K562 (cell line): ENCODE measurements around the gene NEMP2. TPM values are rescaled to one million over a fixed set of nuclear protein-coding genes. Genes with fewer than 3 reads are reported as not detected.

Experiments used
- ATF1 ChIP-seq, 2 experiments: fragments of 450-650 bp in 1 of 2; IDR thresholded peaks; 2 replicates each; pipeline ENCODE4 v1.6.1; 2016; ENCODE audit warnings: missing compliant biosample characterization in 1 of 2, missing genetic modification characterization in 1 of 2
- DIDO1 ChIP-seq: fragments of 450-650 bp; IDR thresholded peaks from 2 replicates; pipeline ENCODE4 v1.6.1; 2016; ENCODE audit warnings: low read depth, missing biosample characterization, missing genetic modification characterization
- KLF1 ChIP-seq: fragments of 450-650 bp; IDR thresholded peaks from 2 replicates; pipeline ENCODE4 v1.6.1; 2016; ENCODE audit warnings: missing genetic modification characterization, missing compliant biosample characterization
- NFYB ChIP-seq: IDR thresholded peaks from 2 replicates; pipeline ENCODE4 v1.6.1; 2011; ENCODE audit warnings: mild to moderate bottlenecking, moderate library complexity; ENCODE audit not compliant: insufficient read length; ENCODE audit errors: extremely low read depth
- PHTF2 ChIP-seq: fragments of 250-450 bp; sonication (Bioruptor Pico); IDR thresholded peaks from 2 replicates; pipeline ENCODE4 v1.5.0; 2021; ENCODE audit warnings: mild to moderate bottlenecking
- TRIM28 ChIP-seq: fragments of 450-650 bp; IDR thresholded peaks from 2 replicates; pipeline ENCODE4 v1.6.1; 2017
- polyA plus RNA-seq, 8 experiments: library from polyadenylated mRNA; depleted of rRNA in 4 of 8; stranded (reverse) in 5 of 8; unstranded in 3 of 8; fragments of >200 nt; fragmentation: Nextera tagmentation in 2 of 8; fragmentation: Illumina TruSeq in 1 of 8; extraction: Ambion mirVana in 2 of 8; extraction: Trizol in 1 of 8; gene quantifications; 2 replicates each; pipeline versions ENCODE4 v1.2.1 to v1.2.3, GENCODE V29; 2011 to 2014; ENCODE audit warnings: inconsistent platforms in 1 of 8, missing spikeins in 1 of 8
- total RNA-seq, 7 experiments: library from RNA; depleted of rRNA in 6 of 7; stranded (reverse); fragments of >200 nt in 6 of 7; fragmentation: Illumina TruSeq in 2 of 7; extraction: Trizol in 2 of 7; gene quantifications; 2 replicates each; pipeline versions ENCODE4 v1.2.1 to v1.2.3, GENCODE V29; 2011 to 2021; ENCODE audit warnings: low replicate concordance in 1 of 7
- TF ChIP-seq, protein P1 (sequence below), 2 experiments: fragments of 450-650 bp; formaldehyde crosslinking in 1 of 2; IDR thresholded peaks; 2 replicates each; pipeline versions ENCODE4 v1.4.0 to v1.6.1; 2014 to 2020; ENCODE audit warnings: mild to moderate bottlenecking in 2 of 2, borderline replicate concordance in 1 of 2, low read depth in 1 of 2
- TF ChIP-seq, protein P2 (sequence below): sonication (generic); formaldehyde crosslinking; IDR thresholded peaks from 2 replicates; pipeline ENCODE4 v1.8.1; 2023; ENCODE audit warnings: mild to moderate bottlenecking, missing genetic modification reagents
- TF ChIP-seq, protein P3 (sequence below): fragments of 450-650 bp; IDR thresholded peaks from 2 replicates; pipeline ENCODE4 v1.6.1; 2016; ENCODE audit warnings: low read depth

NEMP2 gene
- total and polyA plus RNA-seq, 9 of the 15 experiments (the other 6 are each of a cell fraction or from before 2014, with no cell fraction given) = 0.32 to 3.0 (median 1.7) TPM

DNA sequence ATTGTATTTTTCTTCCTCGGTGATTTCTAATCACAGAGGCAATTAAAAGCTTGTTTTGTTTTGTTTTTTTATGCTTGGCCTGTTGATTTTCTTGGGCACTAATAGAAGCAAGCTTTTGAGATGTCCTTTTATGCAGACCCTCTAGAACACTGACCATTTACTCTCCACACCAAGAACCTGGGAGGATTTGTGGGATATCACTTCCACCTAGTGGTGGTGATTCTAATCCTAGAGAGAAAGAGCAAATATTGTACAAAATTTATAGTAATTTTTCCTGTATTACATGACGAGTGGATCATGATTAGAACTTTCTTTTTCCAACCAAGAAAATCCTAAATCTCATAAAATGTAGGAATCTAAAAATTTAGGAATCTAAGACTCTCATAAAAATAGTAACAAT lies 23.4 kb downstream of the NEMP2 start (continued):
- TF ChIP-seq, protein P1, sequence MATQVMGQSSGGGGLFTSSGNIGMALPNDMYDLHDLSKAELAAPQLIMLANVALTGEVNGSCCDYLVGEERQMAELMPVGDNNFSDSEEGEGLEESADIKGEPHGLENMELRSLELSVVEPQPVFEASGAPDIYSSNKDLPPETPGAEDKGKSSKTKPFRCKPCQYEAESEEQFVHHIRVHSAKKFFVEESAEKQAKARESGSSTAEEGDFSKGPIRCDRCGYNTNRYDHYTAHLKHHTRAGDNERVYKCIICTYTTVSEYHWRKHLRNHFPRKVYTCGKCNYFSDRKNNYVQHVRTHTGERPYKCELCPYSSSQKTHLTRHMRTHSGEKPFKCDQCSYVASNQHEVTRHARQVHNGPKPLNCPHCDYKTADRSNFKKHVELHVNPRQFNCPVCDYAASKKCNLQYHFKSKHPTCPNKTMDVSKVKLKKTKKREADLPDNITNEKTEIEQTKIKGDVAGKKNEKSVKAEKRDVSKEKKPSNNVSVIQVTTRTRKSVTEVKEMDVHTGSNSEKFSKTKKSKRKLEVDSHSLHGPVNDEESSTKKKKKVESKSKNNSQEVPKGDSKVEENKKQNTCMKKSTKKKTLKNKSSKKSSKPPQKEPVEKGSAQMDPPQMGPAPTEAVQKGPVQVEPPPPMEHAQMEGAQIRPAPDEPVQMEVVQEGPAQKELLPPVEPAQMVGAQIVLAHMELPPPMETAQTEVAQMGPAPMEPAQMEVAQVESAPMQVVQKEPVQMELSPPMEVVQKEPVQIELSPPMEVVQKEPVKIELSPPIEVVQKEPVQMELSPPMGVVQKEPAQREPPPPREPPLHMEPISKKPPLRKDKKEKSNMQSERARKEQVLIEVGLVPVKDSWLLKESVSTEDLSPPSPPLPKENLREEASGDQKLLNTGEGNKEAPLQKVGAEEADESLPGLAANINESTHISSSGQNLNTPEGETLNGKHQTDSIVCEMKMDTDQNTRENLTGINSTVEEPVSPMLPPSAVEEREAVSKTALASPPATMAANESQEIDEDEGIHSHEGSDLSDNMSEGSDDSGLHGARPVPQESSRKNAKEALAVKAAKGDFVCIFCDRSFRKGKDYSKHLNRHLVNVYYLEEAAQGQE (IDR thresholded peaks at IDR 0.05; ENCODE audit: borderline replicate concordance) = peak; percentile 86
- TF ChIP-seq, protein P1 (CRISPR knock-in tag; IDR thresholded peaks at IDR 0.05; ENCODE audit: low read depth) = no peak
- TF ChIP-seq, protein P2, sequence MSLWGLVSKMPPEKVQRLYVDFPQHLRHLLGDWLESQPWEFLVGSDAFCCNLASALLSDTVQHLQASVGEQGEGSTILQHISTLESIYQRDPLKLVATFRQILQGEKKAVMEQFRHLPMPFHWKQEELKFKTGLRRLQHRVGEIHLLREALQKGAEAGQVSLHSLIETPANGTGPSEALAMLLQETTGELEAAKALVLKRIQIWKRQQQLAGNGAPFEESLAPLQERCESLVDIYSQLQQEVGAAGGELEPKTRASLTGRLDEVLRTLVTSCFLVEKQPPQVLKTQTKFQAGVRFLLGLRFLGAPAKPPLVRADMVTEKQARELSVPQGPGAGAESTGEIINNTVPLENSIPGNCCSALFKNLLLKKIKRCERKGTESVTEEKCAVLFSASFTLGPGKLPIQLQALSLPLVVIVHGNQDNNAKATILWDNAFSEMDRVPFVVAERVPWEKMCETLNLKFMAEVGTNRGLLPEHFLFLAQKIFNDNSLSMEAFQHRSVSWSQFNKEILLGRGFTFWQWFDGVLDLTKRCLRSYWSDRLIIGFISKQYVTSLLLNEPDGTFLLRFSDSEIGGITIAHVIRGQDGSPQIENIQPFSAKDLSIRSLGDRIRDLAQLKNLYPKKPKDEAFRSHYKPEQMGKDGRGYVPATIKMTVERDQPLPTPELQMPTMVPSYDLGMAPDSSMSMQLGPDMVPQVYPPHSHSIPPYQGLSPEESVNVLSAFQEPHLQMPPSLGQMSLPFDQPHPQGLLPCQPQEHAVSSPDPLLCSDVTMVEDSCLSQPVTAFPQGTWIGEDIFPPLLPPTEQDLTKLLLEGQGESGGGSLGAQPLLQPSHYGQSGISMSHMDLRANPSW (CRISPR knock-in tag) = no peak
- TF ChIP-seq KLF1 (tag) (no peak), DIDO1 (tag) (no peak), NFYB (no peak), PHTF2 (CRISPR knock-in tag) (no peak), ATF1 (CRISPR knock-in tag; IDR thresholded peaks at IDR 0.05) (no peak), ATF1 (tag; IDR thresholded peaks at IDR 0.05) (no peak), TRIM28 (no peak)
- TF ChIP-seq, protein P3, sequence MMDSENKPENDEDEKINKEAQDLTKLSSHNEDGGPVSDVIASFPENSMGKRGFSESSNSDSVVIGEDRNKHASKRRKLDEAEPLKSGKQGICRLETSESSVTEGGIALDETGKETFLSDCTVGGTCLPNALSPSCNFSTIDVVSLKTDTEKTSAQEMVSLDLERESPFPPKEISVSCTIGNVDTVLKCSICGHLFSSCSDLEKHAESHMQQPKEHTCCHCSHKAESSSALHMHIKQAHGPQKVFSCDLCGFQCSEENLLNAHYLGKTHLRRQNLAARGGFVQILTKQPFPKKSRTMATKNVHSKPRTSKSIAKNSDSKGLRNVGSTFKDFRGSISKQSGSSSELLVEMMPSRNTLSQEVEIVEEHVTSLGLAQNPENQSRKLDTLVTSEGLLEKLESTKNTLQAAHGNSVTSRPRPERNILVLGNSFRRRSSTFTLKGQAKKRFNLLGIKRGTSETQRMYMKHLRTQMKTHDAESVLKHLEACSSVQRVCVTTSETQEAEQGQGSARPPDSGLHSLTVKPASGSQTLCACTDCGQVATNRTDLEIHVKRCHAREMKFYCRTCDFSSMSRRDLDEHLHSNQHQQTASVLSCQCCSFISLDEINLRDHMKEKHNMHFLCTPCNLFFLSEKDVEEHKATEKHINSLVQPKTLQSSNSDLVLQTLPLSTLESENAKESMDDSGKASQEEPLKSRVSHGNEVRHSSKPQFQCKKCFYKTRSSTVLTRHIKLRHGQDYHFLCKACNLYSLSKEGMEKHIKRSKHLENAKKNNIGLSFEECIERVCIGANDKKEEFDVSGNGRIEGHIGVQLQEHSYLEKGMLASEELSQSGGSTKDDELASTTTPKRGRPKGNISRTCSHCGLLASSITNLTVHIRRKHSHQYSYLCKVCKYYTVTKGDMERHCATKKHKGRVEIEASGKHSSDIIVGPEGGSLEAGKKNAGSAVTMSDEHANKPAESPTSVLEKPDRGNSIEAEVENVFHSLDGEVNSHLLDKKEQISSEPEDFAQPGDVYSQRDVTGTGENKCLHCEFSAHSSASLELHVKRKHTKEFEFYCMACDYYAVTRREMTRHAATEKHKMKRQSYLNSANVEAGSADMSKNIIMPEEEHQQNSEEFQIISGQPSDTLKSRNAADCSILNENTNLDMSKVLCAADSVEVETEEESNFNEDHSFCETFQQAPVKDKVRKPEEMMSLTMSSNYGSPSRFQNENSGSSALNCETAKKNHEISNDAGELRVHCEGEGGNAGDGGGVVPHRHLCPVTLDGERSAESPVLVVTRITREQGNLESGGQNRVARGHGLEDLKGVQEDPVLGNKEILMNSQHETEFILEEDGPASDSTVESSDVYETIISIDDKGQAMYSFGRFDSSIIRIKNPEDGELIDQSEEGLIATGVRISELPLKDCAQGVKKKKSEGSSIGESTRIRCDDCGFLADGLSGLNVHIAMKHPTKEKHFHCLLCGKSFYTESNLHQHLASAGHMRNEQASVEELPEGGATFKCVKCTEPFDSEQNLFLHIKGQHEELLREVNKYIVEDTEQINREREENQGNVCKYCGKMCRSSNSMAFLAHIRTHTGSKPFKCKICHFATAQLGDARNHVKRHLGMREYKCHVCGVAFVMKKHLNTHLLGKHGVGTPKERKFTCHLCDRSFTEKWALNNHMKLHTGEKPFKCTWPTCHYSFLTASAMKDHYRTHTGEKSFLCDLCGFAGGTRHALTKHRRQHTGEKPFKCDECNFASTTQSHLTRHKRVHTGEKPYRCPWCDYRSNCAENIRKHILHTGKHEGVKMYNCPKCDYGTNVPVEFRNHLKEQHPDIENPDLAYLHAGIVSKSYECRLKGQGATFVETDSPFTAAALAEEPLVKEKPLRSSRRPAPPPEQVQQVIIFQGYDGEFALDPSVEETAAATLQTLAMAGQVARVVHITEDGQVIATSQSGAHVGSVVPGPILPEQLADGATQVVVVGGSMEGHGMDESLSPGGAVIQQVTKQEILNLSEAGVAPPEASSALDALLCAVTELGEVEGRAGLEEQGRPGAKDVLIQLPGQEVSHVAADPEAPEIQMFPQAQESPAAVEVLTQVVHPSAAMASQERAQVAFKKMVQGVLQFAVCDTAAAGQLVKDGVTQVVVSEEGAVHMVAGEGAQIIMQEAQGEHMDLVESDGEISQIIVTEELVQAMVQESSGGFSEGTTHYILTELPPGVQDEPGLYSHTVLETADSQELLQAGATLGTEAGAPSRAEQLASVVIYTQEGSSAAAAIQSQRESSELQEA = no peak
